ENCODE measurements around the gene DCLK1.

The DCLK1 gene

GRCh38 chr13:35859981-35860380, 271.2 kb downstream of the DCLK1 start:
- DNase-seq (ENCODE audit: low read depth), result no peak

- DNase-seq (ENCODE audit: low read depth), result no peak
Measured at GRCh38 chr13:35858665-35859064, 272.5 kb downstream of the DCLK1 start.

GRCh38 chr13:35857769-35858168, 273.4 kb downstream of the DCLK1 start:
- no peak for DNase-seq (ENCODE audit: low read depth)

- DNase-seq (ENCODE audit: low read depth), result no peak
Measured at GRCh38 chr13:35856721-35857364, 274.3 kb downstream of the DCLK1 start.

- no peak for DNase-seq (ENCODE audit: low read depth)
Measured at GRCh38 chr13:35856084-35856483, 275.1 kb downstream of the DCLK1 start.

GRCh38 chr13:35855531-35856019, 275.6 kb downstream of the DCLK1 start:
- DNase-seq (ENCODE audit: low read depth), result no peak

GRCh38 chr13:35854286-35854685, 276.9 kb downstream of the DCLK1 start:
- no peak for DNase-seq (ENCODE audit: low read depth)

GRCh38 chr13:35851881-35852280, 279.3 kb downstream of the DCLK1 start:
- no peak for DNase-seq (ENCODE audit: low read depth)

GRCh38 chr13:35851356-35851755, 279.8 kb downstream of the DCLK1 start:
- no peak for DNase-seq (ENCODE audit: low read depth)

GRCh38 chr13:35850569-35850968, 280.6 kb downstream of the DCLK1 start:
- DNase-seq (ENCODE audit: low read depth), result no peak

- DNase-seq (ENCODE audit: low read depth), result no peak
Measured at GRCh38 chr13:35849256-35849644, 281.9 kb downstream of the DCLK1 start.

- no peak for DNase-seq (ENCODE audit: low read depth)
Measured at GRCh38 chr13:35848336-35849255, 282.6 kb downstream of the DCLK1 start.

- DNase-seq (ENCODE audit: low read depth), result no peak
Measured at GRCh38 chr13:35843272-35843671, 287.9 kb downstream of the DCLK1 start.

GRCh38 chr13:35841060-35841521, 290.1 kb downstream of the DCLK1 start:
- DNase-seq (ENCODE audit: low read depth), result no peak

GRCh38 chr13:35839806-35840205, 291.4 kb downstream of the DCLK1 start:
- no peak for DNase-seq (ENCODE audit: low read depth)

- no peak for DNase-seq (ENCODE audit: low read depth)
Measured at GRCh38 chr13:35838356-35838755, 292.8 kb downstream of the DCLK1 start.

GRCh38 chr13:35836446-35836845, 294.7 kb downstream of the DCLK1 start:
- DNase-seq (ENCODE audit: low read depth), result no peak

- no peak for DNase-seq (ENCODE audit: low read depth)
Measured at GRCh38 chr13:35835989-35836388, 295.2 kb downstream of the DCLK1 start.

GRCh38 chr13:35833608-35834275, 297.4 kb downstream of the DCLK1 start:
- no peak for DNase-seq (ENCODE audit: low read depth)

GRCh38 chr13:35833031-35833430, 298.2 kb downstream of the DCLK1 start:
- DNase-seq (ENCODE audit: low read depth), result no peak

GRCh38 chr13:35832551-35832950, 298.6 kb downstream of the DCLK1 start:
- no peak for DNase-seq (ENCODE audit: low read depth)

- no peak for DNase-seq (ENCODE audit: low read depth)
Measured at GRCh38 chr13:35830850-35831450, 300.2 kb downstream of the DCLK1 start.

Data from activated T-helper 1 cell treated with Interleukin-2 at 50 U/mL for 16 hours (primary cell).